K562 (cell line): ENCODE measurements around the gene NPAS2. TPM values are rescaled to one million over a fixed set of nuclear protein-coding genes. Genes with fewer than 3 reads are reported as not detected.

ENCODE experiments used
- ATAC-seq: fragments of 200-7000 bp; cut with Tn5 transposase; 3 replicates; pipeline ENCODE4 v1.9.1; 2020; ENCODE audit warnings: moderate library complexity
- BruUV-seq: library from RNA; stranded (reverse); fragments of 400-500 nt; replicated peaks from 2 replicates; lab custom pipeline; 2021; lab: Mats Ljungman, UMichigan
- CTCF ChIA-PET: fragments of 300-600 bp; formaldehyde crosslinking; extraction: SDS; loops from one replicate; lab custom pipeline; 2021; ENCODE audit warnings: low intra/inter-chr PET ratio; lab: Yijun Ruan, JAX
- POLR2A ChIA-PET: fragments of 300-600, 350-650 bp; sonication (Branson Sonifier 250); formaldehyde crosslinking; extraction: SDS; loops from one replicate; lab custom pipeline; 2021; ENCODE audit warnings: antibody characterized with exemption, inconsistent platforms; lab: Yijun Ruan, JAX
- DNase-seq, 4 experiments: peaks; one replicate each; pipeline versions ENCODE4 v3.0.0 to v3.0.0-alpha.2; 2011 to 2018; ENCODE audit warnings: low spot score in 3 of 4, mixed read lengths in 3 of 4; ENCODE audit errors: extremely low read depth in 1 of 4
- FAIRE-seq: peaks from 2 replicates; lab custom pipeline; 2011; peaks lifted over from hg19 to GRCh38; lab: Jason Lieb, UNC
- H2AFZ ChIP-seq: 2 replicates; pipeline ENCODE4 v1.6.0; 2011; ENCODE audit warnings: low read depth, low read length, control low read depth, inconsistent platforms
- H3K27ac ChIP-seq: fragments of 200-600 bp; 3 replicates; pipeline ENCODE4 v1.8.0; 2011; ENCODE audit warnings: low read depth, mild to moderate bottlenecking, control low read depth, inconsistent platforms, low read length, moderate library complexity, mixed read lengths; ENCODE audit errors: extremely low read depth
- H3K27me3 ChIP-seq, 2 experiments: fragments of 300-600 bp in 1 of 2; 2 replicates in 1 of 2; 3 replicates in 1 of 2; pipeline versions ENCODE4 v1.6.0 to v1.8.0; 2011; ENCODE audit warnings: inconsistent platforms in 2 of 2, low read length in 2 of 2, mild to moderate bottlenecking in 1 of 2, mixed read lengths in 1 of 2, moderate library complexity in 1 of 2; ENCODE audit not compliant: control insufficient read depth in 2 of 2, insufficient read depth in 2 of 2
- H3K36me3 ChIP-seq: fragments of 300-600 bp; 3 replicates; pipeline ENCODE4 v1.8.0; 2011; ENCODE audit warnings: mild to moderate bottlenecking, low read length, inconsistent platforms; ENCODE audit not compliant: control insufficient read depth, insufficient read depth
- H3K4me1 ChIP-seq, 2 experiments: fragments of 200-600 bp in 1 of 2; replicated peaks in 1 of 2; 2 replicates in 1 of 2; 3 replicates in 1 of 2; pipeline versions ENCODE4 v1.5.1 to v1.8.0; 2011; ENCODE audit warnings: inconsistent platforms in 2 of 2, low read length in 2 of 2, mild to moderate bottlenecking in 1 of 2, mixed read lengths in 1 of 2, moderate library complexity in 1 of 2; ENCODE audit not compliant: control insufficient read depth in 2 of 2, insufficient read depth in 2 of 2
- H3K4me2 ChIP-seq: 2 replicates; pipeline ENCODE4 v1.6.1; 2011; ENCODE audit warnings: low read length, control low read depth, inconsistent platforms, mixed read lengths; ENCODE audit not compliant: insufficient read depth
- H3K4me3 ChIP-seq: fragments of 200-600 bp; sonication (generic), shearing (Covaris generic); 2 replicates; pipeline ENCODE4 v1.5.1; 2016; ENCODE audit warnings: control low read depth, inconsistent platforms
- H3K79me2 ChIP-seq: fragments of 200-600 bp; 3 replicates; pipeline ENCODE4 v1.8.0; 2011; ENCODE audit warnings: low read length, inconsistent platforms; ENCODE audit not compliant: control insufficient read depth, insufficient read depth
- H3K9ac ChIP-seq, 2 experiments: 2 replicates each; pipeline versions ENCODE4 v1.6.0 to v1.6.1; 2011; ENCODE audit warnings: low read depth in 2 of 2, low read length in 2 of 2, control low read depth in 1 of 2, inconsistent platforms in 1 of 2, mild to moderate bottlenecking in 1 of 2, mixed read lengths in 1 of 2; ENCODE audit not compliant: insufficient read depth in 1 of 2
- H3K9me1 ChIP-seq: one replicate; pipeline ENCODE4 v1.6.0; 2011; ENCODE audit warnings: inconsistent platforms, mild to moderate bottlenecking, low read length, moderate library complexity; ENCODE audit not compliant: control insufficient read depth, insufficient read depth
- H3K9me3 ChIP-seq: replicated peaks from 2 replicates; pipeline ENCODE4 v1.5.1; 2011; ENCODE audit warnings: low read depth, low read length, inconsistent platforms; ENCODE audit not compliant: control insufficient read depth, insufficient read depth
- H4K20me1 ChIP-seq: replicated peaks from 2 replicates; pipeline ENCODE4 v1.6.1; 2011; ENCODE audit warnings: low read length, inconsistent platforms, mixed read lengths; ENCODE audit not compliant: control insufficient read depth, insufficient read depth
- DDX20 ChIP-seq: fragments of 450-650 bp; IDR thresholded peaks from 2 replicates; pipeline ENCODE4 v1.6.1; 2016; ENCODE audit warnings: missing genetic modification characterization, low read depth, mild to moderate bottlenecking, missing compliant biosample characterization, moderate library complexity
- JUN ChIP-seq, 2 experiments: sonication (generic) in 1 of 2; formaldehyde crosslinking in 1 of 2; IDR thresholded peaks; 2 replicates each; pipeline versions ENCODE4 v1.6.1 to v1.8.0; 2012 to 2022; ENCODE audit warnings: borderline replicate concordance in 2 of 2, mild to moderate bottlenecking in 2 of 2, improper control_type of control experiment in 1 of 2, low read depth in 1 of 2, low read length in 1 of 2, missing genetic modification reagents in 1 of 2
- KAT8 ChIP-seq: fragments of 450-650 bp; IDR thresholded peaks from 2 replicates; pipeline ENCODE4 v1.6.1; 2016; ENCODE audit warnings: low read depth, mild to moderate bottlenecking
- MEF2A ChIP-seq: IDR thresholded peaks from 2 replicates; pipeline ENCODE4 v1.6.1; 2011; ENCODE audit warnings: low read depth, mild to moderate bottlenecking, low read length, moderate library complexity; ENCODE audit not compliant: control insufficient read depth
- TAF7 ChIP-seq: fragments of 450-650 bp; IDR thresholded peaks from 2 replicates; pipeline ENCODE4 v1.6.1; 2016; ENCODE audit warnings: missing genetic modification characterization, missing compliant biosample characterization
- ZBTB7A ChIP-seq: IDR thresholded peaks from 2 replicates; pipeline ENCODE4 v1.6.1; 2011; ENCODE audit warnings: low read depth, mild to moderate bottlenecking, low read length, moderate library complexity, borderline replicate concordance; ENCODE audit not compliant: control insufficient read depth
- WGBS: fragments of 100-300 bp; shearing (Covaris generic); methylation state at CpG from one replicate; pipeline ENCODE4 v1.1.6; 2016; ENCODE audit warnings: low coverage, mixed read lengths; ENCODE audit not compliant: insufficient coverage; ENCODE audit errors: missing lambda C conversion rate; 5-methylcytosine and 5-hydroxymethylcytosine counted together
- in situ Hi-C: fragments of 300-500 bp; cut with MboI; formaldehyde crosslinking; loops from 4 replicates; pipeline ENCODE4 v1.15.0; 2018; ENCODE audit warnings: inconsistent platforms, mixed read lengths
- intact Hi-C: fragments of 100-400 bp; cut with micrococcal nuclease; formaldehyde crosslinking; loops from 2 replicates; pipeline ENCODE4 v1.14.2; 2022
- polyA plus RNA-seq, 8 experiments: library from polyadenylated mRNA; depleted of rRNA in 4 of 8; stranded (reverse) in 5 of 8; unstranded in 3 of 8; fragments of >200 nt; fragmentation: Nextera tagmentation in 2 of 8; fragmentation: Illumina TruSeq in 1 of 8; extraction: Ambion mirVana in 2 of 8; extraction: Trizol in 1 of 8; gene quantifications; 2 replicates each; pipeline versions ENCODE4 v1.2.1 to v1.2.3, GENCODE V29; 2011 to 2014; ENCODE audit warnings: inconsistent platforms in 1 of 8, missing spikeins in 1 of 8
- total RNA-seq, 7 experiments: library from RNA; depleted of rRNA in 6 of 7; stranded (reverse); fragments of >200 nt in 6 of 7; fragmentation: Illumina TruSeq in 2 of 7; extraction: Trizol in 2 of 7; gene quantifications; 2 replicates each; pipeline versions ENCODE4 v1.2.1 to v1.2.3, GENCODE V29; 2011 to 2021; ENCODE audit warnings: low replicate concordance in 1 of 7

Gene NPAS2
- total and polyA plus RNA-seq, 9 of the 15 experiments (the other 6 are each of a cell fraction or from before 2014, with no cell fraction given): 0.06 to 0.29 (median 0.07) TPM; not detected in 5

DNA sequence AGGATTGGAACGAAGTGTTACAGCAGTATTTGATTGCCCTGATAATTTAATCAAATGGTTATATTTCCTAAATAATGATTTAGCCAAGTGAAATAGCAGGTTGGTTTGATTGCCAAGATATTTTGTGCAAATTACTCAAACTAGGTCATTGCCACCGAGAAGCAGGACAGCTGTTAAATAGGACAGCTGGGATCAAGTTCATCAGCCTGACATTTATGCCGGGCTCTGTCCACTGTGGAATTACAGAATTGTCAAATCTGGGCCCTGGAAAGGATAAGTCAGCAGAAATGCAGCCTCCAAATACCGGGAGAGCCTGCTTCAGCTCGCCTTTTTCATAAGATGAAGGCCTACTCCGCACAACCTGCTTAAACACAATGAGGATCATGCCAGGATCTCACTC lies 108.3 kb downstream of the NPAS2 start:
- no peaks in the 10 kb centered on the region for H3K79me2 ChIP-seq
- H3K36me3 ChIP-seq: no peaks in the 10 kb centered on the region
- H3K9me1 ChIP-seq: no peaks in the 10 kb centered on the region
- H3K27me3 ChIP-seq: peaks cover 4 to 9% of the 10 kb centered on the region in 2 experiments; a peak in 2 of 5 replicates
- ATAC-seq (no peak), FAIRE-seq (no peak), DNase-seq (no peak)
- WGBS: 16% methylated on average over 6 of the region's 6 CpGs
- H3K9me3 ChIP-seq: no peaks in the 10 kb centered on the region
- no peak overlapping the region for H3K9ac ChIP-seq
- H3K4me1 ChIP-seq: peaks cover 0 to 7% of the 10 kb centered on the region in 2 experiments; a peak in 3 of 5 replicates
- H3K27ac ChIP-seq: no peak overlapping the region
- POLR2A ChIA-PET: no interaction called here
- CTCF ChIA-PET: no interaction called here
- H2AFZ ChIP-seq: no peak overlapping the region
- in situ Hi-C loops: no loop called here
- no peaks in the 10 kb centered on the region for H4K20me1 ChIP-seq
- no peak overlapping the region for H3K4me2 ChIP-seq
- H3K4me3 ChIP-seq: no peak overlapping the region
- no TSS peak for BruUV-seq
- intact Hi-C loops: no loop called here
- TF ChIP-seq ZBTB7A (no peak), TAF7 (no peak), KAT8 (no peak), DDX20 (tag) (no peak)

DNA sequence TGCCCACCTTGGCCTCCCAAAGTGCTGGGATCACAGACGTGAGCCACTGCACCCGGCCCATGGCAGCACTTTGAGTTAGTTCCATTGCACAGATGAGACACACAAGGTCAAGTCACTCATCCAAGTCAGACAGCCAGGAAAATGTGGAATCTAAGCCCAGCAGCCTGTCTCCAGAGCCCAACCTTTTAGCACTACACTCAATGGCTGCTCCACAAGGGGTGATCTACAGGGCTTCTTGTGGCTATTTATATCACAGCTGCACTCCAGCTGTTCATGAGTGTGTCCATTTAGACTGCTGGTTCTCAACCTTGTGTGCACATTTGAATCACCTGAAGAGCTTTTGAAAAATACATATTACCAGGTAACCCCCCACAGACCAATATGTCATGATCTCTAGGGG lies 109.2 kb downstream of the NPAS2 start:
- Histone ChIP-seq H3K36me3 (no peaks in the 10 kb centered on the region), H3K9ac (no peak overlapping the region), H3K9me3 (no peaks in the 10 kb centered on the region), H3K27me3 (peaks cover 4 to 14% of the 10 kb centered on the region in 2 experiments; a peak in 3 of 5 replicates), H3K4me3 (no peak overlapping the region), H3K79me2 (no peaks in the 10 kb centered on the region), H2AFZ (no peak overlapping the region), H4K20me1 (no peaks in the 10 kb centered on the region), H3K4me1 (peaks cover 0 to 3% of the 10 kb centered on the region in 2 experiments; a peak in 3 of 5 replicates), H3K4me2 (no peak overlapping the region), H3K9me1 (no peaks in the 10 kb centered on the region), H3K27ac (no peak overlapping the region)
- DNase-seq: no peak
- TF ChIP-seq JUN (IDR thresholded peaks at IDR 0.05; ENCODE audit: borderline replicate concordance, low read depth, low read length) (no peak), JUN (CRISPR knock-in tag; IDR thresholded peaks at IDR 0.05; ENCODE audit: borderline replicate concordance) (no peak), MEF2A (peak; percentile 32; the same call in 1 of the 2 replicates)
- FAIRE-seq: no peak
- BruUV-seq: no TSS peak
- ATAC-seq: no peak
- in situ Hi-C loops: no loop called here
- intact Hi-C loops: no loop called here
- POLR2A ChIA-PET: no interaction called here
- CTCF ChIA-PET: no interaction called here
- 31% methylated on average over 2 of the region's 2 CpGs for WGBS
